ENCODE results near the gene ZNF638.
"Not testable (repeated sequence)": the region's sequence is repeated elsewhere in the genome, so short reads cannot be mapped to it uniquely, and the experiment has no call there.

The ZNF638 gene

GRCh38 chr2:71317060-71317459 lies 14.5 kb upstream of the ZNF638 start:
- H3K4me3 ChIP-seq (ENCODE audit: control insufficient read depth, low read depth, low read length) = no peak overlapping the region
- no peak for TF ChIP-seq CTCF (IDR thresholded peaks at IDR 0.05; ENCODE audit: control insufficient read depth, insufficient read depth, low read depth, low read length, missing control alignments)
- no peak for DNase-seq (ENCODE audit: low read depth)

- not testable (repeated sequence) for H3K4me3 ChIP-seq (ENCODE audit: control insufficient read depth, low read depth, low read length); DNase-seq (ENCODE audit: low read depth)
These were observed 13.7 kb upstream of the ZNF638 start for GRCh38 chr2:71317900-71318299.

GRCh38 chr2:71323386-71323785 lies 8.2 kb upstream of the ZNF638 start:
- H3K4me3 ChIP-seq (ENCODE audit: control insufficient read depth, low read depth, low read length) = no peak overlapping the region
- no peak for DNase-seq (ENCODE audit: low read depth)
- TF ChIP-seq CTCF (IDR thresholded peaks at IDR 0.05; ENCODE audit: control insufficient read depth, insufficient read depth, low read depth, low read length, missing control alignments) = no peak

- no peak for TF ChIP-seq CTCF (IDR thresholded peaks at IDR 0.05; ENCODE audit: control insufficient read depth, insufficient read depth, low read depth, low read length, missing control alignments)
- H3K4me3 ChIP-seq (ENCODE audit: control insufficient read depth, low read depth, low read length) = no peak overlapping the region
- no peak for DNase-seq (ENCODE audit: low read depth)
These were observed 4.6 kb upstream of the ZNF638 start for GRCh38 chr2:71326968-71327367.

- H3K4me3 ChIP-seq (ENCODE audit: control insufficient read depth, low read depth, low read length) = no peak overlapping the region
- TF ChIP-seq CTCF (IDR thresholded peaks at IDR 0.05; ENCODE audit: control insufficient read depth, insufficient read depth, low read depth, low read length, missing control alignments) = no peak
- DNase-seq (ENCODE audit: low read depth) = no peak
These were observed 3.7 kb upstream of the ZNF638 start for GRCh38 chr2:71327916-71328315.

- no peak for DNase-seq (ENCODE audit: low read depth)
- no peak overlapping the region for H3K4me3 ChIP-seq (ENCODE audit: control insufficient read depth, low read depth, low read length)
- TF ChIP-seq CTCF (IDR thresholded peaks at IDR 0.05; ENCODE audit: control insufficient read depth, insufficient read depth, low read depth, low read length, missing control alignments) = no peak
These were observed 1.4 kb upstream of the ZNF638 start for GRCh38 chr2:71330155-71330554.

GRCh38 chr2:71330585-71331330 lies 824 bp upstream of the ZNF638 start:
- no peak for TF ChIP-seq CTCF (IDR thresholded peaks at IDR 0.05; ENCODE audit: control insufficient read depth, insufficient read depth, low read depth, low read length, missing control alignments)
- DNase-seq (ENCODE audit: low read depth) = no peak
- peak overlapping the region; percentile 21; the same call in 1 of the 2 replicates for H3K4me3 ChIP-seq (ENCODE audit: control insufficient read depth, low read depth, low read length)

- not testable (repeated sequence) for DNase-seq (ENCODE audit: low read depth)
- peak overlapping the region; percentile 21 for H3K4me3 ChIP-seq (ENCODE audit: control insufficient read depth, low read depth, low read length)
These were observed 326 bp upstream of the ZNF638 start for GRCh38 chr2:71331331-71331580.

Data from AG09309 (cell line).